ENCODE results near the gene NBEA.

NBEA gene

GRCh38 chr13:35342440-35342839 is 400.4 kb downstream of the NBEA start:
- no peak for DNase-seq (ENCODE audit: low read depth)
- no peak overlapping the region for H3K4me3 ChIP-seq (ENCODE audit: low read depth, low read length)

GRCh38 chr13:35343417-35343816 is 401.3 kb downstream of the NBEA start:
- TF ChIP-seq CTCF (IDR thresholded peaks at IDR 0.05; ENCODE audit: control insufficient read depth, extremely low read depth, insufficient read depth) = no peak
- H3K4me3 ChIP-seq (ENCODE audit: low read depth, low read length) = no peak overlapping the region
- no peak for DNase-seq (ENCODE audit: low read depth)

More at GRCh38 chr13:35342440-35342839, 400.4 kb downstream of the NBEA start:
- no peak for TF ChIP-seq CTCF (IDR thresholded peaks at IDR 0.05; ENCODE audit: control insufficient read depth, extremely low read depth, insufficient read depth)

GRCh38 chr13:35345992-35346391 is 403.9 kb downstream of the NBEA start:
- TF ChIP-seq CTCF (IDR thresholded peaks at IDR 0.05; ENCODE audit: control insufficient read depth, extremely low read depth, insufficient read depth) = no peak
- H3K4me3 ChIP-seq (ENCODE audit: low read depth, low read length) = no peak overlapping the region
- no peak for DNase-seq (ENCODE audit: low read depth)

DNA sequence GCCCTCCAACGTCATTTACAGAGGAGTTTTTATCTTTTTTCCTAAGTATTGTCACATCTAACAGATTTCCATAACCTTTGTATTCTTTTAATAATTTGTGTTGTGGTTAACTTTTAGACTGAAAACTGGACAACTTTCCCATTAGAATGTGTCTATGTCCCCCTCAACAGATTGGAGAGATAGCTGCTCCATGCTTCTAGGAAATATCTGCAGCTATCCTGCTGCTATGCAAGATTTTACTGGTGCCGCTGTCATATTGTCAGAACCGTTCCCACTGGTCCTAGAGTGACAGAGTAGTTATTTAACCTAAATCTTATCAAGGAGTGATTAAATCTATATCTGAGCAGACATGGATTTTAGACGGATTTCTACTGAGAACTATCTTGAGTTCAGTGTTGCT is 404.4 kb downstream of the NBEA start:
- no peak for DNase-seq (ENCODE audit: low read depth)
- no peak for TF ChIP-seq CTCF (IDR thresholded peaks at IDR 0.05; ENCODE audit: control insufficient read depth, extremely low read depth, insufficient read depth)
- H3K4me3 ChIP-seq (ENCODE audit: low read depth, low read length) = no peak overlapping the region

DNA sequence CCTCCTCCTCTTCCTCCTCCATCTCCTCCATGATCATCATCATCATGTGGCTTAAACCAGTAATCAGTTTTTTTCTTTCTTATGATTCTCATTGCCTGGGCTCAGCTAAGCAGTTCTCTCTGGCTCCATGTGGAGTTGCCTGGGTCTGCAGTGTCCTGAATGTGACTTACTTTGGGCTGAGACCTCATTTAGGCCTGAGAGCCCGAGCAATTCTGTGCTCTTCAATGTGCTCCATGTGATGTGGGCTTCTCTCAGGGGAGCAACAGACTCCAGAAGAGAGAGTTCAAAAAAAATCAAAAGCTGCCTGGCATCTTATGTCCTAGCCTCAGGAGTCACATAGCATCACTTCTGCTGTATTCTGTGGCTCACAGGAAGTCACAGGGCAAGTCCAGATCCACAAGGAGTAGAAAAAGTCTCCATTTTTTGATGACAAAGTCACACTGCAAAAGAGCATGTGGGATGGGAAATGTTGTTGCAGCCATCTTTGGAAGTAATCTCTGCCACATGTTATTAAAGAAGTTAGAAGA is 405.7 kb downstream of the NBEA start:
- no peak overlapping the region for H3K4me3 ChIP-seq (ENCODE audit: low read depth, low read length)
- TF ChIP-seq CTCF (IDR thresholded peaks at IDR 0.05; ENCODE audit: control insufficient read depth, extremely low read depth, insufficient read depth) = no peak
- no peak for DNase-seq (ENCODE audit: low read depth)

- TF ChIP-seq CTCF (IDR thresholded peaks at IDR 0.05; ENCODE audit: control insufficient read depth, extremely low read depth, insufficient read depth) = no peak
- DNase-seq (ENCODE audit: low read depth) = no peak
- no peak overlapping the region for H3K4me3 ChIP-seq (ENCODE audit: low read depth, low read length)
These were observed 407.0 kb downstream of the NBEA start for GRCh38 chr13:35349052-35349451.

DNA sequence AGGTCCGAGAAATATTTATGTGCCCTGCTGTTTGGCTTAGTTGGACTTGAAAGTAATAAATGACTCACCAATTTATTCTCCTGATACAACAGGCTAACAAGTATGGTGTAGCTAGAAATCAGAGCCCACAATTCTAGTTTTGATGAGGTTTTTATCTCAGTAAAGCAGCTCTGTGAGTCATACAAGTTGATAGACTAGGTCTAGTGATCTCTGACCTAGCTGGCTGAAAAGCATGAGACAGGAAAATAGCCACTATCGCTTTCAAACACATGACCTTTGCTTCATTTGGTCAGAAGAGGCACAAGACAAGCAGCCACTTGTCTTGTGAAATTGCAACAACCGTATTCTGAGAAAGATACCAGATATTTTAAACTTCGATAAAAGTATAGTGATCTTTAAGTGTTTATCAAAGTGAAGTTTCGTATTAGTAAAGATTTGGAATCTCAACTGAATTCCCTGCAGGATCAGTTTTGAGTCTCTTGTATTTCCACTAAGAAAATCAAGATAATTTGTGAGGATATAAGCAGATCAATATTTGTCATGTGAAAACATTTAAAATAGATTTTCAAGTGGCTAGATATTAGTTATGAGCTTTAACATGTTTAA is 407.7 kb downstream of the NBEA start:
- no peak for DNase-seq (ENCODE audit: low read depth)
- no peak for TF ChIP-seq CTCF (IDR thresholded peaks at IDR 0.05; ENCODE audit: control insufficient read depth, extremely low read depth, insufficient read depth)
- H3K4me3 ChIP-seq (ENCODE audit: low read depth, low read length) = no peak overlapping the region
